Right lobe of liver (tissue), 4 donors: ENCODE results near the gene TMEM203.

Experiments used
- CTCF ChIP-seq, 4 donors: fragments of 200-600 bp in 3 of 4; fragments of 450-650 bp in 1 of 4; IDR thresholded peaks; one replicate each; pipeline versions ENCODE4 v1.5.1 to v1.8.0; 2016 to 2022; ENCODE audit warnings: antibody characterized with exemption in 4 of 4, mild to moderate bottlenecking in 2 of 4
- POLR2A ChIP-seq: fragments of 450-650 bp; IDR thresholded peaks from one replicate; pipeline ENCODE4 v1.6.1; 2017; ENCODE audit warnings: antibody characterized with exemption, mild to moderate bottlenecking
- donor health status: DM: no; HTN: no; CAD: no.
- donor health status: DM: no; HTN: no; CAD: no.
- donor health status: DM: no; HTN: yes; CAD: no.

GRCh38 chr9:137171149-137171900 is 34.1 kb downstream of the TMEM203 start:
- TF ChIP-seq CTCF (IDR thresholded peaks at IDR 0.05), result no peak
- no peak for TF ChIP-seq POLR2A
